Measurements from ENCODE around the gene RHOF. TPM values are rescaled to one million over a fixed set of nuclear protein-coding genes. Genes with fewer than 3 reads are reported as not detected.

The RHOF gene
- polyA plus RNA-seq, 1 of the 3 experiments (the other 2 are of a cell fraction): 5.0 TPM

DNA sequence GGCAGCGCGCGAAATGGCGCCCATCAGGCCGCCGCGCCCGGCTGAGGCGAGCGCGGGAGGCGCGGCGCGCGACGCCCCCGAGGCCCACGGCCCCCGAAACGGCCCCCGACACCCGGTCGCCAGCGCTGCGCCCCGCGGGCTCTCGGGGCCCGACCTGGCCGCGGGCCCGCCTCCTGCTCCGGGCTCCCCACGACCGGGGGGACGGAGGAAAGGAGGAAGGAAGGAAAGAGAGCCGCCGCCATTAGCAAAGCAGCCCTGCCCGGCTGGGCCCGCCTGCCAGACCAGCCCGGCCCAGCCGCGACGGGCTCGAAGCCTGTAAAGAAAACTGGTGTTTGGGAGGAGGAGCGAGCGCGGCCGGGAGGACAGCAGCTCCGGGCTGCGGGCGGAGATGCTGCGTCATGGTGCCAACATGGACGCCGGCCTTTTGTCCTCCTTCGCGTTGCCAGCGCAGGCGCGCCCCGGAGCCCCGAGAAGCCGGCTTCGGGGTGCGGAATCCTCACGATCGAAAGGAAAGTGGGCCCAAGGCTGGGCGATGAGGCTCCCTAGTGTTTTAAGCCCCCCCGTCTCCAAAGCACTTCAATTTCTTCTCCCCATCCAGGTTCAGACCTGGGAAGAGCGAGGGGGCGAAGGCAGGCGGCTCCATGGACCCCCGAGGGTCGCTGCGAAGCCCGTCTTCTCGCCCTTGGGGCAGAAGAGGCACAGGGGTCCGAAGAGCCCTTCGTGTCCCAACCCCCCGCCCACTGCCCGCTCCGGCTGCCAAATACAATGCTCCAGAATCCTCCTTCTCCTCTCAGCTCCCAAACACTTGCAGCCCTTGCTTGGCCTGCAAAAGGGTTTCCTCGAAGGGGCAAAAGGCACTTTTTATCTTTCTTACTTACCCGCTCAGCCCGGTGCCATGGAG is 7.5 kb upstream of the RHOF start (continued):
- TF ChIP-seq EP300 (IDR thresholded peaks at IDR 0.05; ENCODE audit: borderline replicate concordance in 1 of 2, low read depth in 1 of 2, low read length in 1 of 2) (0 out of 4 replicates have a peak, but pooled peaks of 1 of the 2 experiments have one; percentile 7), TEAD4 (IDR thresholded peaks at IDR 0.05; ENCODE audit: borderline replicate concordance, insufficient read depth) (no peak), EZH2phosphoT487 (IDR thresholded peaks at IDR 0.05; ENCODE audit: borderline replicate concordance, low read depth) (no peak), TAF1 (IDR thresholded peaks at IDR 0.05; ENCODE audit: borderline replicate concordance, low read depth, low read length) (peak; percentile 81), YY1 (IDR thresholded peaks at IDR 0.05; ENCODE audit: low read depth) (peak; percentile 85), NRF1 (IDR thresholded peaks at IDR 0.05; ENCODE audit: low read depth, low read length) (peak; percentile 28; the same call in 1 of the 2 replicates), POLR2AphosphoS5 (IDR thresholded peaks at IDR 0.05; ENCODE audit: low read depth, low read length) (peak; percentile 55; the same call in 1 of the 2 replicates), CHD2 (IDR thresholded peaks at IDR 0.05; ENCODE audit: low read length, partially characterized antibody) (no peak), RFX5 (IDR thresholded peaks at IDR 0.05; ENCODE audit: low read length) (no peak)
- TF ChIP-seq, protein P1, sequence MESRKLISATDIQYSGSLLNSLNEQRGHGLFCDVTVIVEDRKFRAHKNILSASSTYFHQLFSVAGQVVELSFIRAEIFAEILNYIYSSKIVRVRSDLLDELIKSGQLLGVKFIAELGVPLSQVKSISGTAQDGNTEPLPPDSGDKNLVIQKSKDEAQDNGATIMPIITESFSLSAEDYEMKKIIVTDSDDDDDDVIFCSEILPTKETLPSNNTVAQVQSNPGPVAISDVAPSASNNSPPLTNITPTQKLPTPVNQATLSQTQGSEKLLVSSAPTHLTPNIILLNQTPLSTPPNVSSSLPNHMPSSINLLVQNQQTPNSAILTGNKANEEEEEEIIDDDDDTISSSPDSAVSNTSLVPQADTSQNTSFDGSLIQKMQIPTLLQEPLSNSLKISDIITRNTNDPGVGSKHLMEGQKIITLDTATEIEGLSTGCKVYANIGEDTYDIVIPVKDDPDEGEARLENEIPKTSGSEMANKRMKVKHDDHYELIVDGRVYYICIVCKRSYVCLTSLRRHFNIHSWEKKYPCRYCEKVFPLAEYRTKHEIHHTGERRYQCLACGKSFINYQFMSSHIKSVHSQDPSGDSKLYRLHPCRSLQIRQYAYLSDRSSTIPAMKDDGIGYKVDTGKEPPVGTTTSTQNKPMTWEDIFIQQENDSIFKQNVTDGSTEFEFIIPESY (IDR thresholded peaks at IDR 0.05; ENCODE audit: borderline replicate concordance, low read depth): no peak

GRCh38 chr12:121799842-121800693 is 6.6 kb upstream of the RHOF start:
- peaks cover 71% of the 10 kb centered on the region for H3K79me2 ChIP-seq (ENCODE audit: insufficient read depth)
- TF ChIP-seq YY1 (IDR thresholded peaks at IDR 0.05; ENCODE audit: low read depth) (0 out of 2 replicates have a peak, but pooled peaks have one; percentile 29), RAD21 (IDR thresholded peaks at IDR 0.05; ENCODE audit: low read length) (no peak), CHD2 (IDR thresholded peaks at IDR 0.05; ENCODE audit: low read length, partially characterized antibody) (peak; percentile 63), RXRA (IDR thresholded peaks at IDR 0.05; ENCODE audit: borderline replicate concordance, low read depth) (peak; percentile 74), TCF12 (IDR thresholded peaks at IDR 0.05) (no peak; the same call in none of the 2 replicates), CTCF (IDR thresholded peaks at IDR 0.05) (no peak), RFX5 (IDR thresholded peaks at IDR 0.05; ENCODE audit: low read length) (no peak), USF2 (IDR thresholded peaks at IDR 0.05; ENCODE audit: borderline replicate concordance, low read depth, low read length) (no peak), TAF1 (IDR thresholded peaks at IDR 0.05; ENCODE audit: borderline replicate concordance, low read depth, low read length) (peak; percentile 76)
- TF ChIP-seq, protein P2, sequence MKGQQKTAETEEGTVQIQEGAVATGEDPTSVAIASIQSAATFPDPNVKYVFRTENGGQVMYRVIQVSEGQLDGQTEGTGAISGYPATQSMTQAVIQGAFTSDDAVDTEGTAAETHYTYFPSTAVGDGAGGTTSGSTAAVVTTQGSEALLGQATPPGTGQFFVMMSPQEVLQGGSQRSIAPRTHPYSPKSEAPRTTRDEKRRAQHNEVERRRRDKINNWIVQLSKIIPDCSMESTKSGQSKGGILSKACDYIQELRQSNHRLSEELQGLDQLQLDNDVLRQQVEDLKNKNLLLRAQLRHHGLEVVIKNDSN (IDR thresholded peaks at IDR 0.05; ENCODE audit: borderline replicate concordance, low read depth): no peak; the same call in 1 of the 2 replicates
- TF ChIP-seq, protein P3, sequence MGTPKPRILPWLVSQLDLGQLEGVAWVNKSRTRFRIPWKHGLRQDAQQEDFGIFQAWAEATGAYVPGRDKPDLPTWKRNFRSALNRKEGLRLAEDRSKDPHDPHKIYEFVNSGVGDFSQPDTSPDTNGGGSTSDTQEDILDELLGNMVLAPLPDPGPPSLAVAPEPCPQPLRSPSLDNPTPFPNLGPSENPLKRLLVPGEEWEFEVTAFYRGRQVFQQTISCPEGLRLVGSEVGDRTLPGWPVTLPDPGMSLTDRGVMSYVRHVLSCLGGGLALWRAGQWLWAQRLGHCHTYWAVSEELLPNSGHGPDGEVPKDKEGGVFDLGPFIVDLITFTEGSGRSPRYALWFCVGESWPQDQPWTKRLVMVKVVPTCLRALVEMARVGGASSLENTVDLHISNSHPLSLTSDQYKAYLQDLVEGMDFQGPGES (IDR thresholded peaks at IDR 0.05; ENCODE audit: low read depth, low read length): no peak

More at GRCh38 chr12:121799842-121800693, 6.6 kb upstream of the RHOF start:
- peak; percentile 75 for DNase-seq
- WGBS (ENCODE audit: low lambda C conversion rate): 3% methylated on average over 13 of the region's 84 CpGs
- H3K9ac ChIP-seq: peak overlapping the region; percentile 88
- peak overlapping the region; percentile 68 to 73 for H3K4me3 ChIP-seq (ENCODE audit: low read depth in 2 of 2, low read length in 1 of 2)
- H3K27ac ChIP-seq (ENCODE audit: low read depth in 2 of 2, low read length in 1 of 2): peak overlapping the region; percentile 98 to 99
- peaks cover 52% of the 10 kb centered on the region for H3F3A ChIP-seq (replicated peaks; ENCODE audit: insufficient read depth)
- H3K4me1 ChIP-seq (ENCODE audit: control insufficient read depth in 1 of 2, insufficient read depth in 2 of 2, low read depth in 1 of 2, low read length in 1 of 2): peaks cover 34 to 43% of the 10 kb centered on the region in 2 experiments
- no peaks in the 10 kb centered on the region for H3K9me3 ChIP-seq
- no peaks in the 10 kb centered on the region for H3K9me2 ChIP-seq
- H2AFZ ChIP-seq (ENCODE audit: low read depth): no peak overlapping the region
- H3K27me3 ChIP-seq (ENCODE audit: insufficient read depth): no peaks in the 10 kb centered on the region
- peak overlapping the region; percentile 86 for H3K4me2 ChIP-seq
- ChIA-PET POLR2A (interaction anchor here (1.2 to 7.0 kb wide), 4 partner anchors 11 to 88 kb away, joined by 5 to 79 read pairs (median 32); partner anchors contain the start of gene PSMD9), CTCF (interaction anchor here (3.7 to 18.3 kb wide), 3 partner anchors 5 to 88 kb away, joined by 15 to 675 read pairs (median 675); partner anchors contain the start of genes PSMD9, RHOF and SETD1B)
- H4K20me1 ChIP-seq (ENCODE audit: insufficient read depth): no peaks in the 10 kb centered on the region; the same call in 1 of the 2 replicates
- peaks cover 8 to 11% of the 10 kb centered on the region in 2 experiments for H3K36me3 ChIP-seq (replicated peaks in 1 of 2; ENCODE audit: control insufficient read depth in 1 of 2, insufficient read depth in 2 of 2, low read length in 1 of 2)

Measured in SK-N-SH (cell line).